GM23248 (cell line): ENCODE measurements around the gene BET1.

Experiments
- EZH2 ChIP-seq: fragments of 200-600 bp; sonication (generic); IDR thresholded peaks from 2 replicates; pipeline ENCODE4 v1.6.1; 2018; ENCODE audit warnings: antibody characterized with exemption, mild to moderate bottlenecking; ENCODE audit not compliant: insufficient read depth, poor library complexity, severe bottlenecking
- EZH2phosphoT487 ChIP-seq: fragments of 200-600 bp; sonication (generic); IDR thresholded peaks from 2 replicates; pipeline ENCODE4 v1.6.1; 2018; ENCODE audit warnings: antibody characterized with exemption, moderate library complexity, mild to moderate bottlenecking, low read depth; ENCODE audit not compliant: insufficient read depth

DNA sequence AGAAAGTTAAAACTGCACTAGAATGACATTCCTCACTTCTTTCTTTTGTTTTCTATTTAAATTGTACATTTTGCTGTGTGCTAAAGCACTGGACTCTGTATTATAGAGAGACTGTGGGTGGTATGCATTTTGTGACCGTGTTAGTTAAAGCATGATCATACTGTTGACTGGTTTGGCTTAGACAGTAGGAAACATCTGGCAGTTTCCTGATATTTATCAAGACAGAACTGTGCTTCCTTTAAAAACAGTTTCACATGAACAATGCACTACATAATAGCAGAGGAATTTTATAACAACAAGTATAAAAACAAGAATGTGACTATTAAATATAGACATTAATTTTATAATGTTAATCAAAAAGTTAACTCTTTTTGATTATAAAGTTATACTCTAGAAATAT, 59.5 kb downstream of the BET1 start:
- no peak for TF ChIP-seq EZH2
- no peak for TF ChIP-seq EZH2phosphoT487
